Measurements from ENCODE around the gene BHLHE40. TPM values are rescaled to one million over a fixed set of nuclear protein-coding genes. Genes with fewer than 3 reads are reported as not detected.
A peak's percentile ranks its signal among the peaks of the same experiment; 100 is the strongest.

The BHLHE40 gene
- total RNA-seq, 4 donors from 2014 or later = 124 to 194 (median 153) TPM

DNA sequence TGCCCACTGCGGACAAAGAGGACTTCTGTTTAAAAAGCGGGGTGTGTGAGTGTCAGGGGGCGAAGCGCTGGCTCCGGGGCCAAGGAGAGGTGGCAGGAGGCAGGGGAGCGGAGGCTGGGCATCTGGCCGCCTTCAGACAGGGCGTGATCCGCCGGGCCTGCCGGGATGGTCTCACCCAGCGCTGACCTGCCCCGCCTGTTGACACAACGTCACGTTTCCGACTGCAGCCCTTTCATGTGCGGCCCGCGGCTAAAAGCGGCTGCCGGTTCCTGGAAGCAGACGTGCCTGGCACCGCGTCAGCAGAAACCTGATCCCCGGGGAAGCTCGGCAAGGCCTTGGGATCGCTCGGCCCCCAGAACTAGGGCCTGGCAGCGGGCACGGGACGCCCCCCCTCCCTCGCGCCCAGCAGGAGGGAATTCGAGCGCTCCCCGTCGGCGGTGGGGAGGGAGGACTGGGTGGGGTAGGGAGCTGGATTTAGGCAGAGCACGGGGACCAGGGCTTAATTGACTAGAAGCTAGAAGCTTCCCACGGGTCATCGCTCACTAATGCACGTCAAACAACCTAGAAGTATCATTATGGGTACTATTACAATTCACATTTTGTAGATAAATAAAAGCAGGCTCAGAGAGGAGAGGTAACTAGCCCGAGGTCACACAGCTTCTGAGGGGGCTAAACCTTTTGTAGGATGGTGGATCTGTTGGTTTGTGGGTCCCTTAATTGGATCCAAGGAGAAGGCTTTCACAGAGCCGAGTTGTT lies 7.7 kb downstream of the BHLHE40 start:
- peak in 3 of 4 donors; percentile 58 to 82 (median 70) for TF ChIP-seq POLR2A (IDR thresholded peaks at IDR 0.05)
- TF ChIP-seq, protein P1, sequence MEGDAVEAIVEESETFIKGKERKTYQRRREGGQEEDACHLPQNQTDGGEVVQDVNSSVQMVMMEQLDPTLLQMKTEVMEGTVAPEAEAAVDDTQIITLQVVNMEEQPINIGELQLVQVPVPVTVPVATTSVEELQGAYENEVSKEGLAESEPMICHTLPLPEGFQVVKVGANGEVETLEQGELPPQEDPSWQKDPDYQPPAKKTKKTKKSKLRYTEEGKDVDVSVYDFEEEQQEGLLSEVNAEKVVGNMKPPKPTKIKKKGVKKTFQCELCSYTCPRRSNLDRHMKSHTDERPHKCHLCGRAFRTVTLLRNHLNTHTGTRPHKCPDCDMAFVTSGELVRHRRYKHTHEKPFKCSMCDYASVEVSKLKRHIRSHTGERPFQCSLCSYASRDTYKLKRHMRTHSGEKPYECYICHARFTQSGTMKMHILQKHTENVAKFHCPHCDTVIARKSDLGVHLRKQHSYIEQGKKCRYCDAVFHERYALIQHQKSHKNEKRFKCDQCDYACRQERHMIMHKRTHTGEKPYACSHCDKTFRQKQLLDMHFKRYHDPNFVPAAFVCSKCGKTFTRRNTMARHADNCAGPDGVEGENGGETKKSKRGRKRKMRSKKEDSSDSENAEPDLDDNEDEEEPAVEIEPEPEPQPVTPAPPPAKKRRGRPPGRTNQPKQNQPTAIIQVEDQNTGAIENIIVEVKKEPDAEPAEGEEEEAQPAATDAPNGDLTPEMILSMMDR (IDR thresholded peaks at IDR 0.05) = no peak
- intact Hi-C loops (cut with DNase I) = loop anchor here (5.0 kb wide), 1 partner anchor 35 kb away; no protein-coding TSS in a partner anchor
- H3K9me3 ChIP-seq = no peaks in the 10 kb centered on the region
- H3K27me3 ChIP-seq = no peaks in the 10 kb centered on the region
- H3K27ac ChIP-seq = peak overlapping the region; percentile 95 to 100 (median 99)
- H3K4me1 ChIP-seq = peaks cover 37 to 80% (median 54%) of the 10 kb centered on the region in 3 donors
- 1 to 4% methylated on average over 11 to 26 of the region's 44 CpGs for WGBS, 2 donors
- DNase-seq = peak; percentile 73
- H3K36me3 ChIP-seq = peaks cover 0 to 14% (median 1%) of the 10 kb centered on the region in 3 donors
- peak overlapping the region; percentile 10 to 66 (median 42) for H3K4me3 ChIP-seq

DNA sequence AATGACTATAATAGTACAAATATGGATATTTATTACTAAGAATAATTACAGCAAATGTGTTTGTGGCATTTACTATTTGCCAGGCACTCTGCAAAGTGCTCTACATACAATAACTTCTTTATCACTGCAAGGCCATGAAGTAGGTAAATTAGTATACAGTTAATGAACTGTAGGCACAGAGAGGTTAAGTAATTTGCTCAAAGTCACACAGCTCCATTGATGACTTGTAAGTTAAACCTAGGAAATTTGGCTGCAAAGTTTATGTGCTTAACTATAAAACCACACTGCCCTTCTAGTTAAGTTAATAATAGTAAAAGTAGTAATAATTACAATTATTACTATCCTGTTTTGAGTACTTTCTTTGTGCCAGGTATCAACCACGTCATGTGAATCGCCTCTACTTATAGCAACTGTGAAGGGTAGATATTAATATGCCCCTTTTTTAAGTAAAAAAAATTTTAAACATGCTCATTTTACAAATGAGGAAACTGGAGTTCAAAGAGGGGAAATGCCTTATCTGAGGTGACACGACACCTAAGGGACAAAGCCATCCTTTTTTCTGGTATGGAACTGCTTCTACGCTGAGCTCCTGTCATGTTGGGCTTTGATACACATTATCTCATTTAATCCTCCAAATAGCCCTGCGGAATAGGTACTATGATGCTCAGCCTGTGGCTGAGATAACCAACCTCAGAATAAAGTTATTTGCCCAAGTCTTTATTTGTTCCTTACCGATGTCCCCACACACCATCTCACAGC lies 8.5 kb downstream of the BHLHE40 start:
- Histone ChIP-seq H3K36me3 (peaks cover 0 to 12% (median 0%) of the 10 kb centered on the region in 3 donors), H3K4me3 (peak overlapping the region in 2 of 4 donors; percentile 46 to 66), H3K4me1 (peaks cover 37 to 76% (median 53%) of the 10 kb centered on the region in 3 donors), H3K27me3 (no peaks in the 10 kb centered on the region), H3K9me3 (no peaks in the 10 kb centered on the region), H3K27ac (peak overlapping the region; percentile 95 to 100 (median 99))
- no peak for DNase-seq
- WGBS, 2 donors = 80 to 85% methylated on average over 6 of the region's 6 CpGs
- intact Hi-C loops (cut with DNase I) = loop anchor here (5.0 kb wide), 1 partner anchor 35 kb away; no protein-coding TSS in a partner anchor
- TF ChIP-seq, protein P1 (IDR thresholded peaks at IDR 0.05) = no peak
- no peak for TF ChIP-seq POLR2A (IDR thresholded peaks at IDR 0.05)

DNA sequence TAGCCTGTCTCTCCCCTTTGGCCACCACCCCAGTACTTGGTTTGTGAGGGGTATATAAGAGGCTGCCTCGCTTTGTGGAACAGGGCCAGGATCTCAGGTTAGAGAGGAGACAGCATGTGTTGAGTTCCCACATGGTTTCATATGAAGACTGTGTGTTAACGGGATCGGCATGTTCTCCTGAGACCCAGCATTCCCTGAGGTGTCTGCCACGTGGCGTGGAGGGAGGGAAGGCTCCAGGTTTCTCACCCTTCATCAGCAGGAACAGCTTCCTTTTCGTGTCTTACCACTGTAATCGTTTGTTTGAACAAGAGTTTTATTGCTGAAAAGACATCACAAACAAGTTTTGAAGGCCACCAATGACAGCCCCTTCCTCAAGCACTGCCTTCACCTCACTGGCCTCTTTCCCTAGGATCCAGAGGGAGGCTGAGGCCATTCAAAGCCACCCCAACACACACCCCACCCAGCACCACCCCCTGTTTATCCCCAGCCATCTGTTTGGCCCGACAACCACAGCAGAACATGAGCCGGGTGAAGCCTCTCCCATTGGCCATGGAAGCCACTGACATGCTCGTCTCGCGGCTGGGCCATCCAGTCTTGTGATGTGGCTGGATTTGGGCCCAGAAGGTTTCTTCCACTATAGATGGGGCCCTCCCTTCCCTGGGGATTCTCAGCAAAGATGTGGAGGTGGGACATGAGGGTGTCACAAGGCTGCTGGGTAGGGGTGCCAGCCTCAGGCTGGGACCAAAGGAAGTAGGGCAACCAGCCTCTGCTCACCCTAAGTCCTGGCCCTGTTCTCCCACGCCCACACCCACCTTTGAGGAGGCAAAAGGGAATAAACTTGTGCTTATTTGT lies 10.0 kb downstream of the BHLHE40 start:
- Histone ChIP-seq H3K4me1 (peaks cover 29 to 76% (median 50%) of the 10 kb centered on the region in 3 donors), H3K9me3 (no peaks in the 10 kb centered on the region), H3K4me3 (no peak overlapping the region), H3K27me3 (no peaks in the 10 kb centered on the region), H3K36me3 (no peaks in the 10 kb centered on the region), H3K27ac (peak overlapping the region; percentile 58 to 100 (median 90))
- intact Hi-C loops (cut with DNase I) = loop anchor here (5.0 kb wide), 1 partner anchor 33 kb away; no protein-coding TSS in a partner anchor
- no peak for TF ChIP-seq POLR2A (IDR thresholded peaks at IDR 0.05)
- TF ChIP-seq, protein P1 (IDR thresholded peaks at IDR 0.05) = no peak
- DNase-seq = no peak
- WGBS, 2 donors = 47 to 53% methylated on average over 8 to 10 of the region's 13 CpGs

DNA sequence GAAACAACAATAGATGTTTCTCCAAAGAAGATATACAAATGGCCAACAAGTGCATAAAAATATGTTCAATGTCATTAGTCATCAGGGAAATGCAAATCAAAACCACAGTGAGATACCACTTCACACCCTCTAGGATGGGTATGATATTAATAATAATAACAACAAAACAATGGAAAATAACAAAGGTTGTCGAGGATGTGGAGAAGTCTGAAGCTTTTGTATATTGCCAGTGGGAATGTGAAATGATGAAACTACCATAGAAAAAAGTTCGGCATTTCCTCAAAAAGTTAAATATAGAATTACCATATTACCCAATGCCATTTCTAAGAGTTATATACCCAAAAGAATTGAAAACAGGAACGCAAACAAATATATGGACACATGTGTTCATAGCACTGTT lies 10.8 kb downstream of the BHLHE40 start:
- no peak for DNase-seq
- WGBS, 2 donors = 48 to 57% methylated on average over 3 of the region's 3 CpGs
- peaks cover 32 to 76% (median 50%) of the 10 kb centered on the region in 3 donors for H3K4me1 ChIP-seq
- no peak for TF ChIP-seq POLR2A (IDR thresholded peaks at IDR 0.05)
- TF ChIP-seq, protein P1 (IDR thresholded peaks at IDR 0.05) = no peak
- no peaks in the 10 kb centered on the region for H3K36me3 ChIP-seq
- H3K4me3 ChIP-seq = no peak overlapping the region
- intact Hi-C loops (cut with DNase I) = no loop called here
- peak overlapping the region in 2 of 4 donors; percentile 99 to 100 for H3K27ac ChIP-seq
- H3K9me3 ChIP-seq = no peaks in the 10 kb centered on the region
- no peaks in the 10 kb centered on the region for H3K27me3 ChIP-seq
